Measurements from ENCODE around the gene C1orf35. TPM values are rescaled to one million over a fixed set of nuclear protein-coding genes. Genes with fewer than 3 reads are reported as not detected.

Gene C1orf35
- total RNA-seq, 1 experiment from 2014 or later, result 31.0 TPM

GRCh38 chr1:228096416-228097332 lies 6.5 kb downstream of the C1orf35 start:
- H3T11ph ChIP-seq (ENCODE audit: low read length), result no peak overlapping the region
- Mint-ChIP-seq H3K36me3 (ENCODE audit: insufficient read depth in 1 of 3, low read depth in 3 of 3) (peaks cover 42 to 76% (median 67%) of the 10 kb centered on the region in 3 experiments), H3K4me3 (no peak overlapping the region; a peak in 1 of 5 replicates), H3K27me3 (ENCODE audit: low read depth) (no peaks in the 10 kb centered on the region), H3K27ac (no peak overlapping the region), H3K9me3 (peaks cover 8 to 11% of the 10 kb centered on the region in 2 experiments), H3K4me1 (peaks cover 8 to 16% of the 10 kb centered on the region in 2 experiments)
- H4K91ac ChIP-seq (ENCODE audit: insufficient read length, low read depth, low read length), result no peak overlapping the region
- no peaks in the 10 kb centered on the region for H4K20me1 ChIP-seq (ENCODE audit: control insufficient read depth, insufficient read depth, insufficient read length)
- H3K23ac ChIP-seq (ENCODE audit: insufficient read length, low read depth, low read length), result no peak overlapping the region
- H3K18ac ChIP-seq (ENCODE audit: insufficient read length, low read depth, low read length), result no peak overlapping the region
- no peak overlapping the region for H2AK5ac ChIP-seq (ENCODE audit: insufficient read length, low read length)
- H3K9ac ChIP-seq (ENCODE audit: extremely low read depth, insufficient read length, low read length), result no peak overlapping the region
- no peaks in the 10 kb centered on the region for H3K9me3 ChIP-seq (ENCODE audit: control insufficient read depth, low read depth, low read length)
- H3K4me2 ChIP-seq (ENCODE audit: insufficient read depth, insufficient read length, low read length), result no peak overlapping the region
- H2BK120ac ChIP-seq (ENCODE audit: low read depth, low read length, poor library complexity, severe bottlenecking), result no peak overlapping the region
- H3K4ac ChIP-seq (ENCODE audit: low read depth, low read length), result no peak overlapping the region
- WGBS (ENCODE audit: extremely low coverage, insufficient read length, low lambda C conversion rate), result no CpG with 5 or more reads among the region's 13 CpGs
- H2AFZ ChIP-seq (ENCODE audit: low read length), result no peak overlapping the region
- no peak overlapping the region for H3K14ac ChIP-seq (ENCODE audit: insufficient read depth, low read length)
- H2BK15ac ChIP-seq (ENCODE audit: low read depth, low read length), result no peak overlapping the region
- H3K79me1 ChIP-seq (ENCODE audit: insufficient read depth, low read depth, low read length, poor library complexity, severe bottlenecking), result peaks cover 8% of the 10 kb centered on the region
- H2BK20ac ChIP-seq (ENCODE audit: low read depth, low read length, poor library complexity, severe bottlenecking), result no peak overlapping the region
- no peaks in the 10 kb centered on the region for H3K27me3 ChIP-seq (ENCODE audit: insufficient read depth, low read length)
- peaks cover 40% of the 10 kb centered on the region for H3K79me2 ChIP-seq (ENCODE audit: insufficient read depth, low read length)
- H4K8ac ChIP-seq (replicated peaks; ENCODE audit: insufficient read length, low read depth, low read length), result no peak overlapping the region
- H2BK12ac ChIP-seq (ENCODE audit: insufficient read length, low read depth, low read length), result no peak overlapping the region
- no peak for TF ChIP-seq CTCF (conservative IDR thresholded peaks at IDR 0.05)
- H3K23me2 ChIP-seq (ENCODE audit: insufficient read length, low read depth, low read length, poor library complexity, severe bottlenecking), result no peaks in the 10 kb centered on the region
- H3K27ac ChIP-seq (ENCODE audit: insufficient read length, low read depth, low read length), result no peak overlapping the region
- peak; percentile 22 for DNase-seq
- no peak overlapping the region for H2BK5ac ChIP-seq (ENCODE audit: insufficient read length, low read length)
- no peak overlapping the region for H3K56ac ChIP-seq (ENCODE audit: insufficient read length, low read depth, low read length)
- no peak overlapping the region for H4K5ac ChIP-seq (ENCODE audit: insufficient read length, low read depth, low read length)
- no peaks in the 10 kb centered on the region for H3K4me1 ChIP-seq (ENCODE audit: insufficient read depth, low read length)
